Ovary (tissue), 3 donors: ENCODE data around the gene DOCK4.

Experiments
- CTCF ChIP-seq, 3 donors: fragments of 450-650 bp in 2 of 3; fragments of 200-600 bp in 1 of 3; IDR thresholded peaks; one replicate each; pipeline versions ENCODE4 v1.5.1 to v1.8.0; 2016 to 2022; ENCODE audit warnings: antibody characterized with exemption in 3 of 3, mild to moderate bottlenecking in 1 of 3
- EP300 ChIP-seq: sonication (generic); formaldehyde crosslinking; IDR thresholded peaks from one replicate; pipeline ENCODE4 v1.6.1; 2017; ENCODE audit warnings: antibody characterized with exemption
- POLR2A ChIP-seq: fragments of 450-650 bp; IDR thresholded peaks from one replicate; pipeline ENCODE4 v1.6.1; 2017; ENCODE audit warnings: antibody characterized with exemption, mild to moderate bottlenecking, moderate library complexity
- donor health status: DM: no; HTN: no; CAD: no.

- TF ChIP-seq CTCF (IDR thresholded peaks at IDR 0.05) = no peak
- TF ChIP-seq POLR2A = no peak
- TF ChIP-seq EP300 = no peak
Measured at GRCh38 chr7:112162784-112163506, 43.3 kb downstream of the DOCK4 start.
